Activated CD4-positive, alpha-beta T cell treated with anti-CD3 and anti-CD28 coated beads for 48 hours (primary cell): ENCODE measurements around the gene FA2H.
"Not testable (repeated sequence)": the region's sequence is repeated elsewhere in the genome, so short reads cannot be mapped to it uniquely, and the experiment has no call there.

Experiments used
- DNase-seq: peaks from one replicate; pipeline ENCODE4 v3.0.0-alpha.2; 2020

Gene FA2H

DNA sequence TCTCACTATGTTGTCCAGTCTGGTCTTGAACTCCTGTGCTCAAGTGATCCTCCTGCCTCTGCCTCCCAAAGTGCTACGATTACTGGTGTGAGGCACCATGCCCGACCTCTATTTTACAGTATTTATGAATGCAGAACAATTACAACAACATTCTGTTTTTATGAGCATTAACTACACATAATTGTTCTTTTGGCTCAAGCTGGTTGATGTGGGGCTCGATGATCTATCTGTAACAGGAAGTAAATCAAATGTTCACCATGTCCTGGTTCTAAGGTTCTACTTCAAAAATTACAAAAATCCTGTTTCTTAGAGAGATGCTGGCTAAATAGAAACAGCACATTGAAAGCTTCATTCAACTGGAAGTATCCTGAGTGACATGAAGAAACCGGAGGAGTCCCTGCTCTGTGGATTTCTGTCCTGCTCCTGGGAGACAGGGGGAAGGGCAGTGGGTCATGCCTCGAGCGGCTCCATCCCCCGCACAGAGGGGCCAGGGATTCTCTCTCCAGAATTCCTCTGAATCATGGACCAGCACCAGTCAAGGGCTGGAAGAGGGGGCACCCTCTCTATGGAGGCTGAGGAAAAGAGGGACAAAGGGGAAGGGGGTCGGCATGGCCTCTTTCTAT is 31.5 kb downstream of the FA2H start:
- no peak for DNase-seq

GRCh38 chr16:74742051-74742481 is 32.6 kb downstream of the FA2H start:
- no peak for DNase-seq

DNA sequence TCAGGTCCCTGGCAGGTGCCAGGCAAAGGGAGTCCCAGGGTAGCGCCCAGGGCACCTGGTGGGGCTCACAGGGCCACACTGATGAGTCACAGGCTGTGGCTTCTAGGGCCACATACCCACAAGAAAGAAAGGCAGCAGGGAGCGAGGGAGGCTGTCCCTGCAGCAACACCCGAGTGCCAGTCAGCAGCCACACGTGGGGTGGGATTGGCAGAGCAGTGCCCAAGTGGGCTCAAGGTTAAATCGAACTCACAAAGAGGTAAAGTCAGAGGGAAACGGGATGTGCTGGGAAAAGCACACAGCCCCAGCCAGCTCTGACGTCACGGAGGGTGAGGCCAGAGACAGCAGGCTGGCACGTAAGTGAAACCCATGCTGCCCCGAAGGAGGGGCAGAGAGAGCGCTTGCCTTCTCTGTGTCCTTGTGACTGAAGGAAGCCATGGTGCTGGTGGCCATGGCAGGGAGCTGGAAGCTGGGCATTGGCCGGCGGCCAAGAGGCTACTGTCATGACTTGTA is 33.8 kb downstream of the FA2H start:
- no peak for DNase-seq

DNA sequence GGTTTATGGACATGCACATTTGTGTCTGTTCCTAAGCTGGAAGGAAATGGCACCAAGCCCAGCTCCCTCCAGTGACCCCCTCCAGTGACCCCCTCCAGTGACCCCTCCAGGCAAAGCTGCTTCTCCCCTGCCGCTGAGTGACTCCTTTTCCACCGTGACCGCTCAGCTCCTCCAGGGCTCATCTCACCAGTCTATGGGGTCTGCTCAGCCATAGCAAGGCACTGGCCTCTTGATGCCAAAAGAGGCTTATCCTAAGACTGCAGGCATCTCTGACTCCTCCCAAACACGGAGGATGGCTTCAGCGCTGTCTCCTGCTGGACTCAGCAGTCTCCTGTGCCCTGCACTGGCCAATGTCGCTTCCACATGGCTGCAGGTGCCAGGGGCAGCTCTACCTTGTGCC is 35.3 kb downstream of the FA2H start:
- no peak for DNase-seq

- no peak for DNase-seq
These were observed 35.8 kb downstream of the FA2H start for GRCh38 chr16:74738816-74739215.

- DNase-seq = no peak
These were observed 36.5 kb downstream of the FA2H start for GRCh38 chr16:74738113-74738541.

- no peak for DNase-seq
These were observed 37.1 kb downstream of the FA2H start for GRCh38 chr16:74737521-74737920.

GRCh38 chr16:74736531-74737157 is 38.0 kb downstream of the FA2H start:
- no peak for DNase-seq

GRCh38 chr16:74735554-74735953 is 39.1 kb downstream of the FA2H start:
- no peak for DNase-seq

- DNase-seq = no peak
These were observed 39.5 kb downstream of the FA2H start for GRCh38 chr16:74735162-74735452.

GRCh38 chr16:74734361-74735161 is 40.1 kb downstream of the FA2H start:
- DNase-seq = no peak

GRCh38 chr16:74732707-74733350 is 41.8 kb downstream of the FA2H start:
- DNase-seq = no peak

- DNase-seq = no peak
These were observed 42.7 kb downstream of the FA2H start for GRCh38 chr16:74731853-74732477.

DNA sequence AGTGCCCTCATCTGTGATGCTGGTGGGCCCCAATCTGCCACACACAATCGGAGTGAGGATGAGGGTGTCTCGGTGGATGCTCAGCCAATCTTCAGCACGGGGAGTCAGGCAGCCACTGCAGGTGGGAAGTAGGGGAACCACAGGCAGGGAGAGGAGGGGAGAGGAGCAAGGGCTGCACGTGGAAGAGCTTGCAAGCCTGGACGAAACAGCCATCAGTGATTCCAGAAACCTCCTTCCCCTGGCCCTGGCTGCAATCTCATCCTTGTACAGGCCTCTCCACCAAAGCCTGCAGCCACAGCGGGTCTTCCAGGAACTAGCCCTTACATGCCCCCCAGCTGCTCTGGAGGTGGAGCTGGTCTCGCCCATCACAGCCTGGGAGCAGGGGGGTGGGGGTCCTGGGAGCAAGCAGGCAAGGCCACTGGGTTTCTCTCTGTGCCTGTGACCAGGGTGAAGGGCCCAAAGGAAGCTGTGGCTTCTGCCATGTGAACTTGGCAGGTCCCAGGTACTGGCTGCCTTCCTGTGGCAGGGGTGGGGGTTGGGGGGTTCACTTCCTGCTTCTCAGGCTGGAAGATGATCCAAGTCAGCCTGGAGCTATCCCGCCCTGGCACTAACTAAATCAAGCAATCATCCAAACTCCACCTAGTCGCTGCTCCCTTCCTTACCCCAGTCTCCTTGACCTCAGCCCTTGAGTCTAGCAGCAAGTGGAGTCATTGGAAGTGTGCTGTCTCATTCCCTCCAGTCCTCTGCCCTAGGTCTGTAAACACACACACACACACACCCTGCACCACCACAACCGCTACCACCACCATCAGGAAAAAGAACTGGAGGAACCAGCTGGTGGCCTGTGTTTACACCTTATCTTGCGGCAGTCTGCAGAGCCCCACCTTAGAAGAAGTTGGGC is 44.6 kb downstream of the FA2H start:
- DNase-seq = no peak

GRCh38 chr16:74727903-74728302 is 46.7 kb downstream of the FA2H start:
- no peak for DNase-seq

- peak; percentile 72 for DNase-seq
These were observed 47.9 kb downstream of the FA2H start for GRCh38 chr16:74726716-74727115.

GRCh38 chr16:74725651-74726455 is 48.8 kb downstream of the FA2H start:
- DNase-seq = no peak

DNA sequence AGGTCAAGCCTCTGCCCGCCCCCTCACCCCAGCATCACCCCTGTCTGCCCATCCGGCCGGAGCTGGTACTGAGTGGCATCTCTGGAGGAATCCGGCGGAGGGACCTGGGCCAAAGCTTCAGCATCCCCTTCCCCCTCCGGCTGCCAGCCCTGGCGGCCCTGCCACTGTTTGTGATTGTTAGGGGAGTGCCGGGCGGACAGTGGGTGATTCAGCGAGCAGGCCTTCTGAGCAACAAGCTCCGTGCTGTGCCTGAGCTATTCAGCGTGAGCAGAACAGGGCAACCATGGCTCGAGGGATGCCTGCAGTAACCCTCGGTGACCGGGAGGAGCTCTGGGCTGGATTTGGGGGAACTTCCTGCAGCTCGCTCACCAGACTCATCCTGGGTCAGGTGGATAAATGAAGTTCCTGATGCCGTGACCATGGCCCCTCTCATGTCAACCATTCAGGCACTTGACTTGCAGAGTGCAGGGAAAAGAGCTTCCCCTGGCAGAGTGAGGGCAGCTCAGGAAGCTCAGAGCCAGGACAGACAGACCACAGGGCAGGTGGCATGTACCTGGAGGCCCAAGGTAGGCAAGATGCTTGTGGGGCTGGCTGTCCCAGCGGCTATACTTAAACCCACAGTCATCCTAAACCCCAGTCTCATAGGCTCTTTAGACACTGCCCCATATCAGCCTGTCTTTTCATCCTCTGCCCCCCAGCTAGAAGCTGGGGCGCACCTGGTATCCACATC is 49.6 kb downstream of the FA2H start:
- DNase-seq = no peak

GRCh38 chr16:74723256-74723655 is 51.4 kb downstream of the FA2H start:
- no peak for DNase-seq

DNA sequence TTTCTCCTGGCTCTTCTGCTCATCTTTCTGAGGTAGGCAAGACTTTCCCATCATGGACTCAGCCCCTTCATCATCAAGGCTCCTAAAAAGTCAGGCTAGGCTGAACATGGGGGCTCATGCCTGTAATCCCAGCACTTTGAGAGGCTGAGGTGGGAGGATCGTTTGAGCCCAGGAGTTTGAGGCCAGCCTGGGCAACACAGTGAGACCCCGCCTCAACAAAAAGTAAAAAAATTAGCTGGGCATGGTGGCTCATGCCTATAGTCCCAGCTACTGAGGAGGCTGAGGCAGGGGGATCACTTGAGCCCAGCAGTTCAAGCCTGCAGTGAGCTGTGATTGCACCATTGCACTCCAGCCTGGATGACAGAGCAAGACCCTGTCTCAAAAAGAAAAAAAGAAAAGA is 52.5 kb downstream of the FA2H start:
- not testable (repeated sequence) for DNase-seq
